ENCODE measurements around the gene BHLHE40.
"Not testable (repeated sequence)": the region's sequence is repeated elsewhere in the genome, so short reads cannot be mapped to it uniquely, and the experiment has no call there.

DNA sequence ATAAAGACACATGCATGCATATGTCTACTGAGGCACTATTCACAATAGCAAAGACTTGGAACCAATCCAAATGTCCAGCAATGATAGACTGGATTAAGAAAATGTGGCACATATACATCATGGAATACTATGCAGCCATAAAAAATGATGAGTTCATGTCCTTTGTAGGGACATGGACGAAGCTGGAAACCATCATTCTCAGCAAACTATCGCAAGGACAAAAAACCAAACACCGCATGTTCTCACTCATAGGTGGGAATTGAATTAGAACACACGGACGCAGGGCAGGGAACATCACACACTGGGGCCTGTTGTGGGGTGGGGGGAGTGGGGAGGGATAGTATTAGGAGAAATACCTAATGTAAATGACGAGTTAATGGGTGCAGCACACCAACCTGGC lies 7.8 kb upstream of the BHLHE40 start:
- TF ChIP-seq, protein P1, sequence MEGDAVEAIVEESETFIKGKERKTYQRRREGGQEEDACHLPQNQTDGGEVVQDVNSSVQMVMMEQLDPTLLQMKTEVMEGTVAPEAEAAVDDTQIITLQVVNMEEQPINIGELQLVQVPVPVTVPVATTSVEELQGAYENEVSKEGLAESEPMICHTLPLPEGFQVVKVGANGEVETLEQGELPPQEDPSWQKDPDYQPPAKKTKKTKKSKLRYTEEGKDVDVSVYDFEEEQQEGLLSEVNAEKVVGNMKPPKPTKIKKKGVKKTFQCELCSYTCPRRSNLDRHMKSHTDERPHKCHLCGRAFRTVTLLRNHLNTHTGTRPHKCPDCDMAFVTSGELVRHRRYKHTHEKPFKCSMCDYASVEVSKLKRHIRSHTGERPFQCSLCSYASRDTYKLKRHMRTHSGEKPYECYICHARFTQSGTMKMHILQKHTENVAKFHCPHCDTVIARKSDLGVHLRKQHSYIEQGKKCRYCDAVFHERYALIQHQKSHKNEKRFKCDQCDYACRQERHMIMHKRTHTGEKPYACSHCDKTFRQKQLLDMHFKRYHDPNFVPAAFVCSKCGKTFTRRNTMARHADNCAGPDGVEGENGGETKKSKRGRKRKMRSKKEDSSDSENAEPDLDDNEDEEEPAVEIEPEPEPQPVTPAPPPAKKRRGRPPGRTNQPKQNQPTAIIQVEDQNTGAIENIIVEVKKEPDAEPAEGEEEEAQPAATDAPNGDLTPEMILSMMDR (IDR thresholded peaks at IDR 0.05), result not testable (repeated sequence)
- TF ChIP-seq POLR2A (IDR thresholded peaks at IDR 0.05), result not testable (repeated sequence)
